WERI-Rb-1 (cell line): ENCODE results near the gene CACNA1A.

ENCODE experiments used
- DNase-seq: peaks from one replicate; pipeline ENCODE4 v3.0.0-alpha.2; 2020
- H3K27ac ChIP-seq: fragments of 250-450 bp; sonication (Bioruptor Pico); 2 replicates; pipeline ENCODE4 v1.5.1; 2020; ENCODE audit warnings: mild to moderate bottlenecking, moderate library complexity
- H3K27me3 ChIP-seq: fragments of 250-450 bp; sonication (Bioruptor Pico); 2 replicates; pipeline ENCODE4 v1.5.1; 2021; ENCODE audit warnings: mild to moderate bottlenecking, low read depth, moderate library complexity; ENCODE audit not compliant: insufficient read depth, severe bottlenecking
- H3K36me3 ChIP-seq: fragments of 250-450 bp; sonication (Bioruptor Pico); 2 replicates; pipeline ENCODE4 v1.5.1; 2020; ENCODE audit warnings: mild to moderate bottlenecking, moderate library complexity
- H3K4me3 ChIP-seq: 2 replicates; pipeline ENCODE4 v1.5.1; 2011; ENCODE audit warnings: low read depth, mild to moderate bottlenecking, control low read depth, low read length
- H3K9me3 ChIP-seq: fragments of 250-450 bp; sonication (Bioruptor Pico); 2 replicates; pipeline ENCODE4 v1.5.1; 2021; ENCODE audit warnings: mild to moderate bottlenecking, moderate library complexity; ENCODE audit not compliant: severe bottlenecking
- CTCF ChIP-seq: IDR thresholded peaks from 2 replicates; pipeline ENCODE4 v1.5.1; 2011; ENCODE audit warnings: low read depth, mild to moderate bottlenecking, control low read depth, inconsistent platforms, low read length

Gene CACNA1A

GRCh38 chr19:13275016-13275722 is 231.1 kb downstream of the CACNA1A start:
- no peak overlapping the region for H3K4me3 ChIP-seq
- no peak for TF ChIP-seq CTCF
- no peak overlapping the region for H3K27ac ChIP-seq
- DNase-seq, result no peak
- peaks cover 26% of the 10 kb centered on the region for H3K9me3 ChIP-seq
- peaks cover 29% of the 10 kb centered on the region for H3K27me3 ChIP-seq
- H3K36me3 ChIP-seq, result no peaks in the 10 kb centered on the region

- TF ChIP-seq CTCF, result no peak
- H3K9me3 ChIP-seq, result peaks cover 28% of the 10 kb centered on the region
- no peak for DNase-seq
- H3K27ac ChIP-seq, result no peak overlapping the region
- no peaks in the 10 kb centered on the region for H3K36me3 ChIP-seq
- no peak overlapping the region for H3K4me3 ChIP-seq
- peaks cover 53% of the 10 kb centered on the region for H3K27me3 ChIP-seq
Observed at GRCh38 chr19:13270514-13271105, 235.7 kb downstream of the CACNA1A start.

GRCh38 chr19:13269348-13269747 is 236.9 kb downstream of the CACNA1A start:
- TF ChIP-seq CTCF, result no peak
- Histone ChIP-seq H3K27ac (no peak overlapping the region), H3K27me3 (peaks cover 56% of the 10 kb centered on the region), H3K4me3 (no peak overlapping the region), H3K9me3 (peaks cover 23% of the 10 kb centered on the region), H3K36me3 (no peaks in the 10 kb centered on the region)
- no peak for DNase-seq

- peaks cover 64% of the 10 kb centered on the region for H3K27me3 ChIP-seq
- no peak for TF ChIP-seq CTCF
- no peaks in the 10 kb centered on the region for H3K36me3 ChIP-seq
- H3K9me3 ChIP-seq, result peaks cover 23% of the 10 kb centered on the region
- no peak for DNase-seq
- H3K4me3 ChIP-seq, result no peak overlapping the region
- H3K27ac ChIP-seq, result no peak overlapping the region
Observed at GRCh38 chr19:13267889-13268288, 238.4 kb downstream of the CACNA1A start.

GRCh38 chr19:13267131-13267530 is 239.1 kb downstream of the CACNA1A start:
- Histone ChIP-seq H3K27ac (no peak overlapping the region), H3K9me3 (peaks cover 19% of the 10 kb centered on the region), H3K36me3 (no peaks in the 10 kb centered on the region), H3K4me3 (no peak overlapping the region), H3K27me3 (peaks cover 61% of the 10 kb centered on the region)
- no peak for DNase-seq
- TF ChIP-seq CTCF, result no peak

- no peak for DNase-seq
- Histone ChIP-seq H3K9me3 (no peaks in the 10 kb centered on the region), H3K4me3 (no peak overlapping the region), H3K27ac (no peak overlapping the region), H3K36me3 (no peaks in the 10 kb centered on the region), H3K27me3 (peaks cover 74% of the 10 kb centered on the region)
- 0 out of 2 replicates have a peak, but pooled peaks have one; percentile 34 for TF ChIP-seq CTCF
Observed at GRCh38 chr19:13262450-13262849, 243.8 kb downstream of the CACNA1A start.
